Measurements from ENCODE around the gene C2CD2.

The C2CD2 gene

DNA sequence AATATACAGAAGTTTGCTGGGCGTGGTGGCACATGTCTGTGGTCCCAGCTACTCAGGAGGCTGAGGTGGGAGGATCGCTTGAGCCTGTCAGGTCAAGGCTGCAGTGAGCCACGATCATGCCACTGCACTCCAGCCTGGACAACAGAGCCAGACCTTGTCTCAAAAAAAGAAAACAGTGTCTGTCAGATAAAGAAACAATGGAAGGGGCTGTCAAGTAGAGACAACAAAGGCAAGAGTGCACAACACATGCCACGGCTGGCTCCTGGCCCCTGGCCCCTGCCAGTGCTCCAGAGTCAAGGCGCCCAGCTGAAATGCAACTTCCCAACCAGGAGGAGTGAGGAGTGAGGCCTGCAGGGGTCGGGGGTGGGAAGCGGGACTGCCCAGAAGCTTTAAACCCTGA is 107.3 kb downstream of the C2CD2 start:
- H3K4me3 Mint-ChIP-seq = no peak overlapping the region
- H3K9me3 Mint-ChIP-seq = no peaks in the 10 kb centered on the region
- no peak overlapping the region for H3K27ac Mint-ChIP-seq
- no peaks in the 10 kb centered on the region for H3K27me3 Mint-ChIP-seq (ENCODE audit: low read depth)
- no peaks in the 10 kb centered on the region for H3K36me3 Mint-ChIP-seq (ENCODE audit: low read depth)
- no peaks in the 10 kb centered on the region for H3K4me1 Mint-ChIP-seq (ENCODE audit: low read depth)

- Mint-ChIP-seq H3K9me3 (peaks cover 4% of the 10 kb centered on the region), H3K4me1 (ENCODE audit: low read depth) (no peaks in the 10 kb centered on the region), H3K27ac (no peak overlapping the region), H3K4me3 (no peak overlapping the region), H3K36me3 (ENCODE audit: low read depth) (peaks cover 2% of the 10 kb centered on the region), H3K27me3 (ENCODE audit: low read depth) (no peaks in the 10 kb centered on the region)
These were observed 107.8 kb downstream of the C2CD2 start for GRCh38 chr21:41846033-41846317.

GRCh38 chr21:41845310-41846032 is 108.3 kb downstream of the C2CD2 start:
- Mint-ChIP-seq H3K27ac (no peak overlapping the region), H3K27me3 (ENCODE audit: low read depth) (no peaks in the 10 kb centered on the region), H3K4me3 (no peak overlapping the region), H3K36me3 (ENCODE audit: low read depth) (peaks cover 2% of the 10 kb centered on the region), H3K4me1 (ENCODE audit: low read depth) (no peaks in the 10 kb centered on the region), H3K9me3 (peaks cover 9% of the 10 kb centered on the region)

GRCh38 chr21:41843584-41843983 is 110.2 kb downstream of the C2CD2 start:
- peaks cover 11% of the 10 kb centered on the region for H3K9me3 Mint-ChIP-seq
- H3K27me3 Mint-ChIP-seq (ENCODE audit: low read depth) = no peaks in the 10 kb centered on the region
- no peaks in the 10 kb centered on the region for H3K4me1 Mint-ChIP-seq (ENCODE audit: low read depth)
- no peak overlapping the region for H3K27ac Mint-ChIP-seq
- peaks cover 5% of the 10 kb centered on the region for H3K36me3 Mint-ChIP-seq (ENCODE audit: low read depth)
- no peak overlapping the region for H3K4me3 Mint-ChIP-seq

- H3K27ac Mint-ChIP-seq = no peak overlapping the region
- peaks cover 11% of the 10 kb centered on the region for H3K36me3 Mint-ChIP-seq (ENCODE audit: low read depth)
- no peaks in the 10 kb centered on the region for H3K4me1 Mint-ChIP-seq (ENCODE audit: low read depth)
- no peaks in the 10 kb centered on the region for H3K27me3 Mint-ChIP-seq (ENCODE audit: low read depth)
- no peak overlapping the region for H3K4me3 Mint-ChIP-seq
- peaks cover 11% of the 10 kb centered on the region for H3K9me3 Mint-ChIP-seq
These were observed 112.9 kb downstream of the C2CD2 start for GRCh38 chr21:41840880-41841279.

- Mint-ChIP-seq H3K36me3 (ENCODE audit: low read depth) (peaks cover 11% of the 10 kb centered on the region), H3K27me3 (ENCODE audit: low read depth) (no peaks in the 10 kb centered on the region), H3K4me3 (no peak overlapping the region), H3K4me1 (ENCODE audit: low read depth) (no peaks in the 10 kb centered on the region), H3K27ac (no peak overlapping the region), H3K9me3 (peaks cover 11% of the 10 kb centered on the region)
These were observed 114.3 kb downstream of the C2CD2 start for GRCh38 chr21:41839387-41840000.

DNA sequence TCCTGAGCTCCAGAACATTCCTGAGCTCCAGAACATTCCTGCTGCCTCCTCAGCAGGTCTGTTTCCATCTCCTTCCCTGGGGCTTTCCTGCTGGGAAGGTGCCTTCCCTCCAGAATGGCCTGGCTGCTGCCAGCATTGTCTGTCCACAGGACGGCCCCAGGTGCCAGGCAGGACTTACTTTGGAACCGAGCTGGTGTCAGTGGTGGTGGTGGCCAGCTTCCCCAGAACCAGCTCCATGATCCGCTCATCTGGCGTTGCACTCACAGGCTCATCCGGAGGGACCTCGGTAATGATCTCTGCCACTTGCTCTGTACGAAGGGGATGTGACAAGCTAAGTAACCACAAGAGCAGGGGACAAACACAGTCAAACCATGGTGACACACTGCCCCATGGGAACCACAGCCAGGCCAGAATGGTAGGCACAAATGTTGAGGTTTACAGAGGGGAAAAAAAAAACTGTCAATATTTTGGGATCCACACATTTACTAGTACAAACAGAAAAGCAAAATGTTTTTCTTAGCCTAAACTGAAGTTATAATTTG is 116.0 kb downstream of the C2CD2 start:
- Mint-ChIP-seq H3K27ac (no peak overlapping the region), H3K4me3 (no peak overlapping the region), H3K27me3 (ENCODE audit: low read depth) (no peaks in the 10 kb centered on the region), H3K36me3 (ENCODE audit: low read depth) (peaks cover 11% of the 10 kb centered on the region), H3K9me3 (peaks cover 11% of the 10 kb centered on the region), H3K4me1 (ENCODE audit: low read depth) (no peaks in the 10 kb centered on the region)

GRCh38 chr21:41836166-41837015 is 117.4 kb downstream of the C2CD2 start:
- Mint-ChIP-seq H3K4me3 (no peak overlapping the region), H3K36me3 (ENCODE audit: low read depth) (peaks cover 11% of the 10 kb centered on the region), H3K9me3 (peaks cover 11% of the 10 kb centered on the region), H3K4me1 (ENCODE audit: low read depth) (no peaks in the 10 kb centered on the region), H3K27ac (no peak overlapping the region), H3K27me3 (ENCODE audit: low read depth) (no peaks in the 10 kb centered on the region)

DNA sequence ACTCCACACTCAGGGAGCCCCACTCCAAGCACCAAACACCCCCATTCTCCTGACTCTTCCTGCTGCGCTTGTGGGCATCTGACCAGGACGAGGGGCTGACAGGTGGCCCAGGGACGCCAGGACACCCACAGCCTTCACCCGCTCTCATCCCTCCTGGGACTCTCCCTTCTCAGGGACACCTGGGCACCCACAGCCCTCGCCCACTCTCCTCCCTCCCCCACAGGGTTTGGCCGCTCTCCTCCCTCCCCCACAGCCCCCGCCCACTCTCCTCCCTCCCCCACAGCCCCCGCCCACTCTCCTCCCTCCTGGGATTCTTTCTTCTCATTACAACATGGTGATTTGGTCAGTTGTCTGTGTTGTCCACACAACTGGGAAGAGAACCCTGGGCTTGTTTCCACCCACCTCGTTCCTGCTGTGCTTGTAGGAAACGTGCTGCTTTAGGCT is 118.1 kb downstream of the C2CD2 start:
- H3K36me3 Mint-ChIP-seq (ENCODE audit: low read depth) = peaks cover 10% of the 10 kb centered on the region
- no peaks in the 10 kb centered on the region for H3K27me3 Mint-ChIP-seq (ENCODE audit: low read depth)
- H3K27ac Mint-ChIP-seq = no peak overlapping the region
- no peak overlapping the region for H3K4me3 Mint-ChIP-seq
- H3K4me1 Mint-ChIP-seq (ENCODE audit: low read depth) = no peaks in the 10 kb centered on the region
- peaks cover 4% of the 10 kb centered on the region for H3K9me3 Mint-ChIP-seq
